ENCODE results near the gene CD69.

Gene CD69

DNA sequence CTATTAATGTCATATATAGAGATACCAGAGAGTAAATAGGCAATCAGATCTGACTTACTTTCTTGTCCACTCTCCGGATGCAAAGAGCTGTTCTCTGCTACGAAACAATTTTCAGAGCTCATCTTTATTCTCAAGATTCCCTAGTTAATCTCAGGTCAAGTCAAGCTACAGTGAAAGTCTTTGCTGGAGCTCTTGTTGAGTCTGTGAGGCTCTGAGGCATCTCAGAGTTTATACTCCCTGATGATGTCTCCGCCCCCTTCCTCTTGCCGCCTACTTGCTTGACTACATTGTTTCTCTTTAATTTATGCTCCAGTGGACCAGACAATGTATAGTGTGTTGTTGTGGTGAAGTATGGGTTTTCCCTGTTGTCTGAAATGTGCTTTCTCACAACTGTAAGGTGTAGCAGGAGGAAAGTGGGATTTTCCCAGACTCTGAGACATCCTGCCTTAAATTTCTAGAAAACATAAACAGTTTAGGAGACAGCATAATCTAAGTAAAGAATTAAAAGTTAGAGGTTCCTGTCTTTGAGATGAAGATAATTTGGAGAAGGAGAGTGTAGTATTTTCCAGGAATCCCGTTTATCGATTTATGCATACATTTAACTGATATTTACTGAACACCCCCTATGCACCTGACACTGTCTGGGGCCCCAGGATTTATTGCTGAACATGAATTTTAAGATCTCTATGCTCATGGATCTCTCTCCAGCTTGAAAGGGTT lies at the start of gene CD69:
Gene CD69 (minus strand): TSS at position 203 of the 720 bp plus-strand sequence. CDS start 81 bp downstream, at position 122.
- TF ChIP-seq, protein P1, sequence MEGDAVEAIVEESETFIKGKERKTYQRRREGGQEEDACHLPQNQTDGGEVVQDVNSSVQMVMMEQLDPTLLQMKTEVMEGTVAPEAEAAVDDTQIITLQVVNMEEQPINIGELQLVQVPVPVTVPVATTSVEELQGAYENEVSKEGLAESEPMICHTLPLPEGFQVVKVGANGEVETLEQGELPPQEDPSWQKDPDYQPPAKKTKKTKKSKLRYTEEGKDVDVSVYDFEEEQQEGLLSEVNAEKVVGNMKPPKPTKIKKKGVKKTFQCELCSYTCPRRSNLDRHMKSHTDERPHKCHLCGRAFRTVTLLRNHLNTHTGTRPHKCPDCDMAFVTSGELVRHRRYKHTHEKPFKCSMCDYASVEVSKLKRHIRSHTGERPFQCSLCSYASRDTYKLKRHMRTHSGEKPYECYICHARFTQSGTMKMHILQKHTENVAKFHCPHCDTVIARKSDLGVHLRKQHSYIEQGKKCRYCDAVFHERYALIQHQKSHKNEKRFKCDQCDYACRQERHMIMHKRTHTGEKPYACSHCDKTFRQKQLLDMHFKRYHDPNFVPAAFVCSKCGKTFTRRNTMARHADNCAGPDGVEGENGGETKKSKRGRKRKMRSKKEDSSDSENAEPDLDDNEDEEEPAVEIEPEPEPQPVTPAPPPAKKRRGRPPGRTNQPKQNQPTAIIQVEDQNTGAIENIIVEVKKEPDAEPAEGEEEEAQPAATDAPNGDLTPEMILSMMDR (IDR thresholded peaks at IDR 0.05; ENCODE audit: low read depth, low read length): no peak
- no peak within 1 kb of the TSS for H3K4me3 ChIP-seq (ENCODE audit: low read depth, low read length)

DNA sequence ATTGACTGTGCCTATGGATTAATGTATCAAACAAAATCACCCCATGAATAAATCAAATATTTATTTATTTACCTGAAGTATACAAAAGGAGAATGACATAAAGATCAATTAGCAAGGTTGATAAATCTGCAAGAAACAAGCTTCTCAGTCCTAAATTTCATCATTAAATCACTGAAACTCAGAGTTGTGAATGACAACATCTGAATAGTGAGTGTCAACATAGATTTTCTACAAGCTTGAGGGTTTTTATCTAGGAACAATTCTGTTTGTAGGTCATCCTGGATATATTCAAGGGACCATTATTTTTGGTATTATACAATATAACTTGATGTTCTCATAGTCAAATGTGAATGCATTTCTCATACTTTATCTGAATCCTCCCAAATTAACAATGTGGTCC lies 49.2 kb upstream of the CD69 start:
- TF ChIP-seq, protein P1 (IDR thresholded peaks at IDR 0.05; ENCODE audit: low read depth, low read length): no peak
- H3K4me3 ChIP-seq (ENCODE audit: low read depth, low read length): no peak overlapping the region

DNA sequence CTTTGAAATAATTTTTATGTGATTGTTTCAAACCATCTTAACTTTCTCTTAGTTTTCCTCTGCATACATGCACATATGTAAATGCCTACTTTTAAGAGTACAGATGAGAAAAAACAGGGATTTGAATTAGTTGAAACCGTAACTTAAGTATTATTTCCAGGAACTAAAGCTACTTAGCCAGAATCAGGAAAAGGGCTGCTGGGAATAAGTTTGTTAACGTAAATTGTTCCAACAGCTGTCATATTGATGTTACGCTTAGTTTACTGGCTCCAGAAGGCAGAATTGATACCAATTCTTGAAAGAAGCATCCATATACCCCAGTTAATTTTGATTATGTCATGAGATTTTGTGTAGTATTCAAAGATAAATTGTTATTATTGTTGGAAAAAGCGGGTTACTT lies 48.6 kb upstream of the CD69 start:
- H3K4me3 ChIP-seq (ENCODE audit: low read depth, low read length): no peak overlapping the region
- TF ChIP-seq, protein P1 (IDR thresholded peaks at IDR 0.05; ENCODE audit: low read depth, low read length): no peak

DNA sequence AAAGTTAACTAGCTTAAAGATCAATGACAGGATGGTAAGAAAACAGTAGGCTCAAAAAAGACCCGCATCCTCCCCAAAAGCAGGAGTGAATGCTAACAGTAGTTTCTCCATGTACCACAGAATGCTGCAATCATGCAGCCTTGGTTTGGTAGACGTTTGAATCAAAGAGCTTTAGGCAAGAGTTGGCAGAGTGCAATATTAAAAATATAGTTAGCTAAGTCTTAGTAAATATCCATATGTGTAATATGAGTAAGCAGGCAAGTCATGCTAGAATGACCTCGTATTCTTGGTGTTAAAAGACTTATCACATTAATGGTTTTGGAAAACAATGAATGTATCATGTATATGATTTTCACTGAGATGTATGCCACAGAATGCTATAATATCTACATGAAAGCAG lies 47.8 kb upstream of the CD69 start:
- H3K4me3 ChIP-seq (ENCODE audit: low read depth, low read length): no peak overlapping the region
- TF ChIP-seq, protein P1 (IDR thresholded peaks at IDR 0.05; ENCODE audit: low read depth, low read length): no peak

DNA sequence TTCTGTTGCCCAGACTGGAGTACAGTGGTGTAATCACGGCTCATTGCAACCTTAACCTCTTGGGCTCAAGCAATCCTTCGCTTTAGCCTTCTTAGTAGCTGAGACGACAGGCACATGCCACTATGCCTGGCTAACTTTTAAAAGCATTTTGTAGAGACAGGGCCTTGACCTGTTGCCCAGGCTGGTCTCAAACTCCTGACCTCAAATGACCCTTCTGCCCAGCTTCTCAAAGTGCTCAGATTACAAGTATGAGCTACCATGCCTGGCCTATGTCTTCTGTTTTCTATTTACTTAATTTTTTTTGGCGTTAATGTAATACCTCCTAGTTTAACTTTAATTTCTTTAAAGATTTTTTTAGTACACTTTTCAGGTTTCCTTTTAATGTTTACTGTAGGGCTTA lies 46.0 kb upstream of the CD69 start:
- no peak overlapping the region for H3K4me3 ChIP-seq (ENCODE audit: low read depth, low read length)
- TF ChIP-seq, protein P1 (IDR thresholded peaks at IDR 0.05; ENCODE audit: low read depth, low read length): no peak

DNA sequence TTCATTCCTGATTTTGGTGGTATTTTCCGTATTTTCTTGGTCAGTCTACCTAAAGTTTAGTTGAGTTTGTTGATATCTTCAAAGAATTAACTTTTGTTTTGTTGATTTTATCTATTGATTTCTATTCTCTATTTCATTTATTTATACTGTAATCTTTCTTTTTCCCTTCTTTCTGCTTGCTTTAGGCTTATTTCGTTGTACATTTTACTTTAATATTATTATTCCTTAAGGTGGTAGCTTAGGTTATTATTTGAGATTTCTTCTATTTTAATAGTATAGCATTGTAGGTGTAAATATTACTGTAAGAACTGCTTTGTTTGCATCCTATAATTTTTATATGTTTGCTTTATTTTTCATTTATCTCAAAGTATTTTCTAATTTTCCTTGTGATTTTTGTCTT lies 45.2 kb upstream of the CD69 start:
- TF ChIP-seq, protein P1 (IDR thresholded peaks at IDR 0.05; ENCODE audit: low read depth, low read length): no peak
- H3K4me3 ChIP-seq (ENCODE audit: low read depth, low read length): no peak overlapping the region

DNA sequence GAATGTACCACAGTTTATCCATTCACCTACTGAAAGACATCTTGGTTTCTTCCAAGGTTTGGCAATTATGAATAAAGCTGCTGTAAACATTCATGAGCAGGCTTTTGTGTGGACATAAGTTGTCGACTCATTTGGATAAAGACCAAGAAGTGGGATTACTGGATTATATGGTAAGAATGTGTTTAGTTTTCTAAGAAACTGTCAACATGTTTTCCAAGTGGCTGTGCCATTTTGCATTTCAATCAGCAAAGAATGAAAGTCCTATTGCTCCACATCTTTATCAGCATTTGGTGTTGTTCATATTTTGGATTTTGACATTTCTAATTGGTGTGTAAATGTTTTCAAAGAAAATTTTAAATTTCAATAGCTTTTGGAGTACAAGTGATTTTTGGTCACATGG lies 39.3 kb upstream of the CD69 start:
- no peak overlapping the region for H3K4me3 ChIP-seq (ENCODE audit: low read depth, low read length)

More for the DNA sequence above, 39.3 kb upstream of the CD69 start:
- TF ChIP-seq, protein P1 (IDR thresholded peaks at IDR 0.05; ENCODE audit: low read depth, low read length): no peak

All from WI38 (cell line).